SK-N-SH (cell line): ENCODE data around the gene DCAF6. TPM values are rescaled to one million over a fixed set of nuclear protein-coding genes. Genes with fewer than 3 reads are reported as not detected.

Source experiments
- CTCF ChIA-PET: fragments of 300-600, 350-600 bp; formaldehyde crosslinking; extraction: SDS; loops from one replicate; lab custom pipeline; 2021; lab: Yijun Ruan, JAX
- POLR2A ChIA-PET: fragments of 350-600 bp; sonication (Branson Sonifier 250); formaldehyde crosslinking; extraction: SDS; loops from one replicate; lab custom pipeline; 2020; ENCODE audit warnings: antibody characterized with exemption, inconsistent platforms; lab: Yijun Ruan, JAX
- DNase-seq: peaks from one replicate; pipeline ENCODE4 v3.0.0; 2012
- H2AFZ ChIP-seq: fragments of 200-600 bp; sonication (generic); 2 replicates; pipeline ENCODE4 v1.8.1; 2016; ENCODE audit warnings: antibody characterized with exemption, mild to moderate bottlenecking, low read depth
- H3F3A ChIP-seq: fragments of 200-600 bp; sonication (generic); replicated peaks from 2 replicates; pipeline ENCODE3; 2016; ENCODE audit warnings: antibody characterized with exemption, mild to moderate bottlenecking; ENCODE audit not compliant: insufficient read depth
- H3K27ac ChIP-seq, 2 experiments: fragments of 200-500 bp in 1 of 2; fragments of 200-600 bp in 1 of 2; sonication (Bioruptor generic) in 1 of 2; sonication (generic), shearing (Covaris generic) in 1 of 2; 2 replicates each; pipeline versions ENCODE4 v1.5.1 to v1.6.1; 2014 to 2016; ENCODE audit warnings: low read depth in 2 of 2, inconsistent platforms in 1 of 2, low read length in 1 of 2, mild to moderate bottlenecking in 1 of 2, mixed read lengths in 1 of 2
- H3K27me3 ChIP-seq: fragments of 200-600 bp; sonication (generic), shearing (Covaris generic); 2 replicates; pipeline ENCODE4 v1.6.1; 2016; ENCODE audit warnings: mixed run types; ENCODE audit not compliant: insufficient read depth
- H3K36me3 ChIP-seq, 2 experiments: fragments of 200-500 bp in 1 of 2; fragments of 200-600 bp in 1 of 2; sonication (Bioruptor generic) in 1 of 2; sonication (generic) in 1 of 2; replicated peaks in 1 of 2; 2 replicates each; pipeline versions ENCODE3 to v1.5.1; 2014 to 2016; ENCODE audit warnings: low read length in 1 of 2, mild to moderate bottlenecking in 1 of 2; ENCODE audit not compliant: insufficient read depth in 2 of 2, control insufficient read depth in 1 of 2
- H3K4me1 ChIP-seq, 2 experiments: fragments of 200-500 bp in 1 of 2; fragments of 200-600 bp in 1 of 2; sonication (Bioruptor generic) in 1 of 2; sonication (generic), shearing (Covaris generic) in 1 of 2; 2 replicates each; pipeline versions ENCODE4 v1.5.1 to v1.6.1; 2014 to 2016; ENCODE audit warnings: low read depth in 1 of 2, low read length in 1 of 2, mixed run types in 1 of 2; ENCODE audit not compliant: insufficient read depth in 2 of 2, control insufficient read depth in 1 of 2
- H3K4me2 ChIP-seq: fragments of 200-600 bp; sonication (generic), shearing (Covaris generic); 2 replicates; pipeline ENCODE4 v1.6.1; 2017; ENCODE audit warnings: mixed run types
- H3K4me3 ChIP-seq, 2 experiments: fragments of 200-500 bp in 1 of 2; fragments of 200-600 bp in 1 of 2; sonication (Bioruptor generic) in 1 of 2; sonication (generic), shearing (Covaris generic) in 1 of 2; 2 replicates each; pipeline versions ENCODE4 v1.5.1 to v1.8.1; 2014 to 2016; ENCODE audit warnings: low read depth in 2 of 2, inconsistent platforms in 1 of 2, low read length in 1 of 2, mild to moderate bottlenecking in 1 of 2, mixed read lengths in 1 of 2, moderate library complexity in 1 of 2
- H3K79me2 ChIP-seq: fragments of 200-600 bp; sonication (generic); 2 replicates; pipeline ENCODE4 v1.8.1; 2017; ENCODE audit warnings: mild to moderate bottlenecking; ENCODE audit not compliant: insufficient read depth
- H3K9ac ChIP-seq: fragments of 200-600 bp; sonication (generic); 2 replicates; pipeline ENCODE4 v1.6.1; 2017; ENCODE audit warnings: mixed run types
- H3K9me2 ChIP-seq: fragments of 200-600 bp; sonication (generic); 2 replicates; pipeline ENCODE4 v1.6.1; 2017; ENCODE audit warnings: mixed run types
- H3K9me3 ChIP-seq: fragments of 200-600 bp; sonication (generic); 2 replicates; pipeline ENCODE4 v1.6.1; 2017; ENCODE audit warnings: mixed run types, mild to moderate bottlenecking, moderate library complexity
- H4K20me1 ChIP-seq: fragments of 200-600 bp; sonication (generic); 2 replicates; pipeline ENCODE4 v1.6.1; 2017; ENCODE audit warnings: mild to moderate bottlenecking, mixed run types; ENCODE audit not compliant: insufficient read depth
- CTCF ChIP-seq: fragments of 200-600 bp; sonication (generic); IDR thresholded peaks from 2 replicates; pipeline ENCODE4 v1.6.1; 2017; ENCODE audit warnings: antibody characterized with exemption, mild to moderate bottlenecking, moderate library complexity
- FOSL2 ChIP-seq: IDR thresholded peaks from 2 replicates; pipeline ENCODE4 v1.4.0; 2012; ENCODE audit warnings: low read depth, mild to moderate bottlenecking, moderate library complexity, borderline replicate concordance
- JUND ChIP-seq: IDR thresholded peaks from 2 replicates; pipeline ENCODE4 v1.4.0; 2012
- MEF2A ChIP-seq: IDR thresholded peaks from 2 replicates; pipeline ENCODE4 v1.4.0; 2012; ENCODE audit warnings: low read depth, borderline replicate concordance
- SIN3A ChIP-seq: IDR thresholded peaks from 2 replicates; pipeline ENCODE4 v1.6.1; 2012; ENCODE audit warnings: low read depth, mild to moderate bottlenecking, low read length, moderate library complexity, borderline replicate concordance
- TCF12 ChIP-seq: IDR thresholded peaks from 2 replicates; pipeline ENCODE4 v1.4.0; 2012
- WGBS: methylation state at CpG from one replicate; pipeline ENCODE4 v1.1.6; 2017; ENCODE audit warnings: low lambda C conversion rate; 5-methylcytosine and 5-hydroxymethylcytosine counted together
- polyA plus RNA-seq, 3 experiments: library from polyadenylated mRNA; depleted of rRNA; stranded (reverse); fragments of >200 nt; gene quantifications; 2 replicates each; pipeline ENCODE4 v1.2.3, GENCODE V29; 2012
- TF ChIP-seq, protein P1 (sequence below): IDR thresholded peaks from 2 replicates; pipeline ENCODE4; 2012

DCAF6 gene
- polyA plus RNA-seq, 1 of the 3 experiments (the other 2 are of a cell fraction) = 31.3 TPM

DNA sequence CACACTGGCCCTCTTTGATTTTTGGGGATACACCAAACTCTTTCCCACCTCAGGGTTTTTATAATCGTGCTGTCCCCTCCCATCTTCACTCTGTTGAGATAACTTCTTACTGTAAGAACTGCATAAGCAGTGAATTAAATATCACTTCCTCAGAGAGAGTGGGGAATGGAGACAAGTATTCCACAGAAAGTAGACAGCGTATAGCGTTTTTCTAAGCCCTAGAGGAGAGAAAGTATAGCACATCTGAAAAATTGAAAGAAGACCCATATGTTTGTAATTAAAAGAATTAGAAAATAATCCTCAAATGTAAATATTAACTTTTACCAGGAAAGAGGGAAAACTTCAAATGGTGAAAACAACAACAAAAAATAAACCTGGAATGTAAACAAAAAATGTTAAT lies 132.9 kb downstream of the DCAF6 start:
- WGBS = 97% methylated on average over 3 of the region's 3 CpGs
- Histone ChIP-seq H3K4me3 (no peak overlapping the region), H3K4me2 (no peak overlapping the region), H3K9me2 (no peaks in the 10 kb centered on the region; the same call in 1 of the 2 replicates), H2AFZ (no peak overlapping the region), H3K9me3 (no peaks in the 10 kb centered on the region), H3K4me1 (no peaks in the 10 kb centered on the region), H3K36me3 (peaks cover 75 to 84% of the 10 kb centered on the region in 2 experiments), H3K27ac (no peak overlapping the region), H4K20me1 (no peaks in the 10 kb centered on the region), H3K9ac (no peak overlapping the region), H3F3A (peaks cover 4% of the 10 kb centered on the region), H3K79me2 (no peaks in the 10 kb centered on the region), H3K27me3 (no peaks in the 10 kb centered on the region)
- CTCF ChIA-PET = interaction anchor here (0.7 to 9.2 kb wide), 3 partner anchors 11 to 65 kb away, joined by 3 to 86 read pairs (median 3); no protein-coding TSS in a partner anchor
- POLR2A ChIA-PET = no interaction called here
- DNase-seq = no peak
- TF ChIP-seq CTCF (peak; percentile 26; the same call in 1 of the 2 replicates), SIN3A (no peak)

DNA sequence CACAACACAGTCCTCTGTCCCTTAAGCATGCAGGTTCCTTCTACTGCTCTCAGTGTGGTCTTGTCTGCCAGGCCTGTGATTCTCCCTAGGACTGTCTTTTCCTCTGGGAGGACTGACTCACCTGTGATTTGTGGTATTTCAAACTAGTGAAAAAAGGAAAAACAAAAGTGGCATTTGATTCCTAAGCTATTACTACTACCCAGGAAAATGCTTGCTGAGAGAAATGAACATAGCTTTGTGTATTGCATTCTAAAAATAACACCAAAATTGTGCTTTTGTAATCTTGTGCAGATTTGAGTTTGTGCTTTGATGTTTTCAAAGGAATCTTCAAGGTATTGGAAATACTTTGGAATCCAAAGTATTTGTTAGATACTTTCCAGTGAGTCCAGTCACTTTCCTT lies 143.3 kb downstream of the DCAF6 start:
- Histone ChIP-seq H3K9me2 (no peaks in the 10 kb centered on the region), H3K9ac (no peak overlapping the region), H3K27me3 (no peaks in the 10 kb centered on the region), H3K79me2 (no peaks in the 10 kb centered on the region), H2AFZ (no peak overlapping the region), H3K4me3 (no peak overlapping the region), H4K20me1 (no peaks in the 10 kb centered on the region), H3K4me1 (peaks cover 7 to 9% of the 10 kb centered on the region in 2 experiments; a peak in 3 of 4 replicates), H3F3A (peaks cover 39% of the 10 kb centered on the region), H3K36me3 (peaks cover 27 to 56% of the 10 kb centered on the region in 2 experiments), H3K9me3 (no peaks in the 10 kb centered on the region), H3K4me2 (no peak overlapping the region), H3K27ac (peak overlapping the region; percentile 43 to 46; a peak in 3 of 4 replicates)
- DNase-seq = no peak
- peak; percentile 24; the same call in 1 of the 2 replicates for TF ChIP-seq TCF12
- TF ChIP-seq FOSL2 = peak; percentile 60; the same call in 1 of the 2 replicates
- TF ChIP-seq JUND = peak; percentile 33; the same call in 1 of the 2 replicates
- TF ChIP-seq MEF2A = peak; percentile 39; the same call in 1 of the 2 replicates
- TF ChIP-seq, protein P1, sequence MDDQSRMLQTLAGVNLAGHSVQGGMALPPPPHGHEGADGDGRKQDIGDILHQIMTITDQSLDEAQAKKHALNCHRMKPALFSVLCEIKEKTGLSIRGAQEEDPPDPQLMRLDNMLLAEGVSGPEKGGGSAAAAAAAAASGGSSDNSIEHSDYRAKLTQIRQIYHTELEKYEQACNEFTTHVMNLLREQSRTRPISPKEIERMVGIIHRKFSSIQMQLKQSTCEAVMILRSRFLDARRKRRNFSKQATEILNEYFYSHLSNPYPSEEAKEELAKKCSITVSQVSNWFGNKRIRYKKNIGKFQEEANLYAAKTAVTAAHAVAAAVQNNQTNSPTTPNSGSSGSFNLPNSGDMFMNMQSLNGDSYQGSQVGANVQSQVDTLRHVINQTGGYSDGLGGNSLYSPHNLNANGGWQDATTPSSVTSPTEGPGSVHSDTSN = no peak
- ChIA-PET POLR2A (interaction anchor here (0.7 kb wide), 1 partner anchor 1640 kb away, joined by 3 read pairs; no protein-coding TSS in a partner anchor), CTCF (interaction anchor here (6.3 to 8.3 kb wide), 2 partner anchors 11 to 14 kb away, joined by 48 to 86 read pairs; no protein-coding TSS in a partner anchor)
